ENCODE results near the gene DOCK9. TPM values are rescaled to one million over a fixed set of nuclear protein-coding genes. Genes with fewer than 3 reads are reported as not detected.

DOCK9 gene
- polyA plus RNA-seq, 1 of the 3 experiments (the other 2 are of a cell fraction) = 16.6 TPM

DNA sequence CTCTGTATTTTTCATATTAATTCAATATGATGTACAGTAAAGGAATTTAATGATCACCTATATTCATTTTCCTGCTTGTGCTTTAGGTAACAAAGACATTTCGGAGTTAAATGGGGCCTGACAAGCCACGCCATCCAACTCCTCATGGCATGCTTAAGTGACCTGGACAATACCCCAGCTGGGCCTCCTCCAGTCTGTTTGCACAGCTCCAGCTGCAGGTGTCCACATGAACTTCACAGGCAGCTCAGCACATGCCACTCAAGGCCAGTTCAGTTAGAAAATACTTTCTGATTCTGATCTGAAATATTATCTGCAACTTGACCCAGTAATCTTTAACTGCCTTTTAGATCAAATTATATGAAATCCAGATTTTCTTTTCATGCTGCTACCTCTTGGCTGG, 135.8 kb downstream of the DOCK9 start:
- Histone ChIP-seq H4K20me1 (ENCODE audit: insufficient read depth) (no peaks in the 10 kb centered on the region), H3K79me2 (ENCODE audit: insufficient read depth) (no peaks in the 10 kb centered on the region), H3F3A (replicated peaks; ENCODE audit: insufficient read depth) (peaks cover 4% of the 10 kb centered on the region), H3K9ac (no peak overlapping the region), H2AFZ (ENCODE audit: low read depth) (no peak overlapping the region), H3K9me2 (no peaks in the 10 kb centered on the region), H3K9me3 (no peaks in the 10 kb centered on the region), H3K36me3 (replicated peaks in 1 of 2; ENCODE audit: control insufficient read depth in 1 of 2, insufficient read depth in 2 of 2, low read length in 1 of 2) (peaks cover 0 to 8% of the 10 kb centered on the region in 2 experiments), H3K4me2 (no peak overlapping the region), H3K27me3 (ENCODE audit: insufficient read depth) (no peaks in the 10 kb centered on the region), H3K4me1 (ENCODE audit: control insufficient read depth in 1 of 2, insufficient read depth in 2 of 2, low read depth in 1 of 2, low read length in 1 of 2) (peaks cover 6 to 11% of the 10 kb centered on the region in 2 experiments; a peak in 3 of 4 replicates), H3K4me3 (ENCODE audit: low read depth in 2 of 2, low read length in 1 of 2) (no peak overlapping the region), H3K27ac (ENCODE audit: low read depth in 2 of 2, low read length in 1 of 2) (no peak overlapping the region)
- ChIA-PET CTCF (interaction anchor here (0.6 to 2.4 kb wide), 22 partner anchors 10 to 985 kb away, joined by 3 to 17 read pairs (median 4); no protein-coding TSS in a partner anchor), POLR2A (no interaction called here)
- whole genome bisulfite sequencing (ENCODE audit: low lambda C conversion rate) = 81% methylated on average over 2 of the region's 2 CpGs
- DNase-seq = no peak
- no peak for TF ChIP-seq SMC3 (IDR thresholded peaks at IDR 0.05; ENCODE audit: low read depth, low read length)
- TF ChIP-seq EZH2phosphoT487 (IDR thresholded peaks at IDR 0.05; ENCODE audit: borderline replicate concordance, low read depth) = no peak
- no peak for TF ChIP-seq RCOR1 (IDR thresholded peaks at IDR 0.05; ENCODE audit: low read length)
- no peak for TF ChIP-seq USF1 (IDR thresholded peaks at IDR 0.05; ENCODE audit: borderline replicate concordance, low read depth)
- no peak for TF ChIP-seq TAF1 (IDR thresholded peaks at IDR 0.05; ENCODE audit: borderline replicate concordance, low read depth, low read length)
- TF ChIP-seq POLR2AphosphoS5 (IDR thresholded peaks at IDR 0.05; ENCODE audit: low read depth, low read length) = no peak
- no peak for TF ChIP-seq IRF3 (IDR thresholded peaks at IDR 0.05; ENCODE audit: low read depth, low read length)
- no peak for TF ChIP-seq USF2 (IDR thresholded peaks at IDR 0.05; ENCODE audit: borderline replicate concordance, low read depth, low read length)
- TF ChIP-seq MEF2A (IDR thresholded peaks at IDR 0.05; ENCODE audit: borderline replicate concordance, low read depth) = no peak
- no peak for TF ChIP-seq NFIC (IDR thresholded peaks at IDR 0.05; ENCODE audit: borderline replicate concordance)
- no peak for TF ChIP-seq ELF1 (IDR thresholded peaks at IDR 0.05)
- TF ChIP-seq RXRA (IDR thresholded peaks at IDR 0.05; ENCODE audit: borderline replicate concordance, low read depth) = no peak
- TF ChIP-seq RAD21 (IDR thresholded peaks at IDR 0.05; ENCODE audit: low read length) = no peak
- TF ChIP-seq JUND (IDR thresholded peaks at IDR 0.05) = no peak
- TF ChIP-seq, protein P1, sequence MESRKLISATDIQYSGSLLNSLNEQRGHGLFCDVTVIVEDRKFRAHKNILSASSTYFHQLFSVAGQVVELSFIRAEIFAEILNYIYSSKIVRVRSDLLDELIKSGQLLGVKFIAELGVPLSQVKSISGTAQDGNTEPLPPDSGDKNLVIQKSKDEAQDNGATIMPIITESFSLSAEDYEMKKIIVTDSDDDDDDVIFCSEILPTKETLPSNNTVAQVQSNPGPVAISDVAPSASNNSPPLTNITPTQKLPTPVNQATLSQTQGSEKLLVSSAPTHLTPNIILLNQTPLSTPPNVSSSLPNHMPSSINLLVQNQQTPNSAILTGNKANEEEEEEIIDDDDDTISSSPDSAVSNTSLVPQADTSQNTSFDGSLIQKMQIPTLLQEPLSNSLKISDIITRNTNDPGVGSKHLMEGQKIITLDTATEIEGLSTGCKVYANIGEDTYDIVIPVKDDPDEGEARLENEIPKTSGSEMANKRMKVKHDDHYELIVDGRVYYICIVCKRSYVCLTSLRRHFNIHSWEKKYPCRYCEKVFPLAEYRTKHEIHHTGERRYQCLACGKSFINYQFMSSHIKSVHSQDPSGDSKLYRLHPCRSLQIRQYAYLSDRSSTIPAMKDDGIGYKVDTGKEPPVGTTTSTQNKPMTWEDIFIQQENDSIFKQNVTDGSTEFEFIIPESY (IDR thresholded peaks at IDR 0.05; ENCODE audit: borderline replicate concordance, low read depth) = no peak
- no peak for TF ChIP-seq NRF1 (IDR thresholded peaks at IDR 0.05; ENCODE audit: low read depth, low read length)
- TF ChIP-seq GABPA (IDR thresholded peaks at IDR 0.05; ENCODE audit: low read depth) = no peak

Data from SK-N-SH (cell line).